ENCODE measurements around the gene STAT6.

GRCh38 chr12:57066245-57066644, 44.9 kb downstream of the STAT6 start:
- no peak for TF ChIP-seq POLR2A (IDR thresholded peaks at IDR 0.05)
- TF ChIP-seq, protein P1, sequence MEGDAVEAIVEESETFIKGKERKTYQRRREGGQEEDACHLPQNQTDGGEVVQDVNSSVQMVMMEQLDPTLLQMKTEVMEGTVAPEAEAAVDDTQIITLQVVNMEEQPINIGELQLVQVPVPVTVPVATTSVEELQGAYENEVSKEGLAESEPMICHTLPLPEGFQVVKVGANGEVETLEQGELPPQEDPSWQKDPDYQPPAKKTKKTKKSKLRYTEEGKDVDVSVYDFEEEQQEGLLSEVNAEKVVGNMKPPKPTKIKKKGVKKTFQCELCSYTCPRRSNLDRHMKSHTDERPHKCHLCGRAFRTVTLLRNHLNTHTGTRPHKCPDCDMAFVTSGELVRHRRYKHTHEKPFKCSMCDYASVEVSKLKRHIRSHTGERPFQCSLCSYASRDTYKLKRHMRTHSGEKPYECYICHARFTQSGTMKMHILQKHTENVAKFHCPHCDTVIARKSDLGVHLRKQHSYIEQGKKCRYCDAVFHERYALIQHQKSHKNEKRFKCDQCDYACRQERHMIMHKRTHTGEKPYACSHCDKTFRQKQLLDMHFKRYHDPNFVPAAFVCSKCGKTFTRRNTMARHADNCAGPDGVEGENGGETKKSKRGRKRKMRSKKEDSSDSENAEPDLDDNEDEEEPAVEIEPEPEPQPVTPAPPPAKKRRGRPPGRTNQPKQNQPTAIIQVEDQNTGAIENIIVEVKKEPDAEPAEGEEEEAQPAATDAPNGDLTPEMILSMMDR (IDR thresholded peaks at IDR 0.05) = no peak
